Progenitor cell of endocrine pancreas (in vitro differentiated cells): ENCODE results near the gene TMTC4. TPM values are rescaled to one million over a fixed set of nuclear protein-coding genes. Genes with fewer than 3 reads are reported as not detected.

Experiments used
- DNase-seq: peaks from one replicate; pipeline ENCODE4 v3.0.0; 2021; ENCODE audit warnings: low spot score; ENCODE audit not compliant: unreplicated experiment
- H3K27ac Mint-ChIP-seq: 2 replicates; pipeline ENCODE4 v1.8.0; 2021; ENCODE audit warnings: mild to moderate bottlenecking, moderate library complexity, mixed read lengths
- H3K27me3 Mint-ChIP-seq: 2 replicates; pipeline ENCODE4 v1.8.0; 2021; ENCODE audit warnings: mixed read lengths
- H3K36me3 Mint-ChIP-seq: 2 replicates; pipeline ENCODE4 v1.8.0; 2022; ENCODE audit warnings: mixed read lengths; ENCODE audit not compliant: insufficient read depth
- H3K4me1 Mint-ChIP-seq: 2 replicates; pipeline ENCODE4 v1.8.0; 2021; ENCODE audit warnings: low read depth, mixed read lengths
- H3K4me3 Mint-ChIP-seq: 2 replicates; pipeline ENCODE4 v1.8.0; 2021; ENCODE audit warnings: low read depth, mild to moderate bottlenecking, moderate library complexity, mixed read lengths
- H3K9me3 Mint-ChIP-seq: 2 replicates; pipeline ENCODE4 v1.8.0; 2021; ENCODE audit warnings: low read depth, mixed read lengths
- total RNA-seq: library from RNA; stranded (reverse); gene quantifications from 2 replicates; pipeline ENCODE4 v1.2.1, GENCODE V29; 2021
- TF ChIP-seq, protein P1 (sequence below): fragments of 200-600 bp; sonication (generic); IDR thresholded peaks from one replicate; pipeline ENCODE4 v1.5.0; 2021; ENCODE audit warnings: antibody characterized with exemption, mild to moderate bottlenecking; ENCODE audit not compliant: unreplicated experiment

The TMTC4 gene
- total RNA-seq, 1 donor from 2014 or later = 52.7 TPM

DNA sequence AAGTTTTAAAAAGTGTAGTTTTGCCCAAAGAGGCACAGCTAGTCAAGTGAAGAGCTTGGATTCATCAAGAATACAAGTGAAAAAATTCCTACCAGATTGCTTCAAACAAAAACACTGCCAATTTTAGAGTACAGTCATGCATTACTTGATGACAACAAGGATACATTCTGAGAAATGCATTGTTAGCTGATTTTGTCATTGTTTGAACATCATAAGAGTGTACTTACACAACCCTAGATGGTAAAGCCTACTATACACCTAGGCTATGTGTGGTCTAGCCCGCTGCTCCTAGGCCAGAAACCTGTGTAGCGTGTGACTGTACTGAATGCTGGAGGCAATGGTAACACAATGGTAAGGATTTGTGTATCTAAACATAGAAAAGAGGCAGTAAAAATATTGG is 41.1 kb downstream of the TMTC4 start:
- Mint-ChIP-seq H3K27ac (no peak overlapping the region), H3K27me3 (no peaks in the 10 kb centered on the region), H3K36me3 (peaks cover 23% of the 10 kb centered on the region), H3K4me1 (no peaks in the 10 kb centered on the region), H3K9me3 (no peaks in the 10 kb centered on the region), H3K4me3 (no peak overlapping the region)
- TF ChIP-seq, protein P1, sequence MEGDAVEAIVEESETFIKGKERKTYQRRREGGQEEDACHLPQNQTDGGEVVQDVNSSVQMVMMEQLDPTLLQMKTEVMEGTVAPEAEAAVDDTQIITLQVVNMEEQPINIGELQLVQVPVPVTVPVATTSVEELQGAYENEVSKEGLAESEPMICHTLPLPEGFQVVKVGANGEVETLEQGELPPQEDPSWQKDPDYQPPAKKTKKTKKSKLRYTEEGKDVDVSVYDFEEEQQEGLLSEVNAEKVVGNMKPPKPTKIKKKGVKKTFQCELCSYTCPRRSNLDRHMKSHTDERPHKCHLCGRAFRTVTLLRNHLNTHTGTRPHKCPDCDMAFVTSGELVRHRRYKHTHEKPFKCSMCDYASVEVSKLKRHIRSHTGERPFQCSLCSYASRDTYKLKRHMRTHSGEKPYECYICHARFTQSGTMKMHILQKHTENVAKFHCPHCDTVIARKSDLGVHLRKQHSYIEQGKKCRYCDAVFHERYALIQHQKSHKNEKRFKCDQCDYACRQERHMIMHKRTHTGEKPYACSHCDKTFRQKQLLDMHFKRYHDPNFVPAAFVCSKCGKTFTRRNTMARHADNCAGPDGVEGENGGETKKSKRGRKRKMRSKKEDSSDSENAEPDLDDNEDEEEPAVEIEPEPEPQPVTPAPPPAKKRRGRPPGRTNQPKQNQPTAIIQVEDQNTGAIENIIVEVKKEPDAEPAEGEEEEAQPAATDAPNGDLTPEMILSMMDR = no peak
- no peak for DNase-seq

DNA sequence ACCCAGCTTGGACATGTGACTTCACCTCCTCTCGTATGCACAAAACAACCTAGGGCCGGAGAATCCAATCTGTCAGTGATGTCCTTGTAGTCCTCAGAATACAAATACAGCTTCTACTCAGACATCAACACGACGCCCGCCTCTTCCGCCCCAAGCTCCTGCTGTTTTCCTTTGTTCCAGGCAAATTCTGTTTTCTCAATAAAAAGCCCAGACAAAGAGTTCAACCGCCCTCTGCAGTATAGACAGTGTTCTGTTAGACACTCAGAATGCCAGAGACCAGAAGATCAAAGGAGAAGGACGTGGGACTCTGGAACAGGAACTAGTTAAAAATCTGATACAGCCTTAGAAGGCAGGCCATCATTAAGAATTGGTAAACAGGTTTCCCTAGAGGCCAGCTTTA is 44.0 kb downstream of the TMTC4 start:
- H3K4me3 Mint-ChIP-seq = no peak overlapping the region
- no peaks in the 10 kb centered on the region for H3K4me1 Mint-ChIP-seq
- peak overlapping the region; percentile 4 for H3K27ac Mint-ChIP-seq
- DNase-seq = no peak
- TF ChIP-seq, protein P1 = no peak
- H3K36me3 Mint-ChIP-seq = peaks cover 29% of the 10 kb centered on the region
- no peaks in the 10 kb centered on the region for H3K9me3 Mint-ChIP-seq
- no peaks in the 10 kb centered on the region for H3K27me3 Mint-ChIP-seq

DNA sequence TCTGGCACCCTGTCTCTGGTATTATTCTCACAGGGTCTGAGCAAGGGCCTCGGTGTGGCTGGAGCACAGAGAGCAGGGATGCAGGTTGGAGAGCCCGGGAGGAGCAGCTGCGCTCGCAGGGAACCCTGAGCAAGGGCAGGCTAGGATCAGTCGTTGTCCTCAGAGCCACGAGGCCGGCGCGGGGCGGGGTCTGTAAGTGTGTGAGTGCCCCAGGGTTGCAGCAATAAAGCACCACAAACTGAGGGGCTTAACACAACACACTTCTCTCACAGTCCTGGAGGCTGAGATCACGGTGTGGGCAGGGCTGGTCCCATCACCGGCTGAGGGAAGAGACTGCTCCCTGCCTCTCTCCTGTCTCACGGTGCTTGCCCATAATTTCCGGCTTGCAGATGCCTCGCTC is 47.5 kb downstream of the TMTC4 start:
- TF ChIP-seq, protein P1 = no peak
- no peaks in the 10 kb centered on the region for H3K4me1 Mint-ChIP-seq

DNA sequence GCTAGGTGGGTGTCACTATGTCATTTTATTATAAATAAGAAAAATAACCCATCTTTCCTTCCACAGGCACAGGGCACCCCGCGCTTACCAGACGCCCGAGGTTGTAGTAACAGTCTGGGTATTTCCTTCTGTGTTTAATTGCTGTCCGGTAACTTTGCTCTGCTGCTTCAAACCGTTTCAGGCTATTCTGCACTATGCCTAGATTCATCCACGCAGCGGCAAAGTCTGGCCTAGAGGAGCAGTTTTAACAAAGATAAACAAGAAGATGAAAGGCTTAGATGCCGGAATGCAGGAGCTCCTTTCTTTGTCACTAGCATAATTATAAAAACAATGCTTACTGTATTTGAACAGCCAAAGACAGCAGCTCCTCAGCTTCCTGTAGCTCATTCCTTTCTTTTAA is 49.1 kb downstream of the TMTC4 start:
- no peaks in the 10 kb centered on the region for H3K27me3 Mint-ChIP-seq
- DNase-seq = no peak
- no peak overlapping the region for H3K27ac Mint-ChIP-seq
- H3K36me3 Mint-ChIP-seq = peaks cover 58% of the 10 kb centered on the region
- H3K4me1 Mint-ChIP-seq = no peaks in the 10 kb centered on the region
- no peak overlapping the region for H3K4me3 Mint-ChIP-seq
- TF ChIP-seq, protein P1 = no peak
- H3K9me3 Mint-ChIP-seq = peaks cover 13% of the 10 kb centered on the region

More for the DNA sequence above, 47.5 kb downstream of the TMTC4 start:
- H3K27me3 Mint-ChIP-seq = no peaks in the 10 kb centered on the region
- H3K27ac Mint-ChIP-seq = no peak overlapping the region
- H3K36me3 Mint-ChIP-seq = peaks cover 44% of the 10 kb centered on the region
- no peak overlapping the region for H3K4me3 Mint-ChIP-seq
- no peak for DNase-seq
- H3K9me3 Mint-ChIP-seq = peaks cover 2% of the 10 kb centered on the region

DNA sequence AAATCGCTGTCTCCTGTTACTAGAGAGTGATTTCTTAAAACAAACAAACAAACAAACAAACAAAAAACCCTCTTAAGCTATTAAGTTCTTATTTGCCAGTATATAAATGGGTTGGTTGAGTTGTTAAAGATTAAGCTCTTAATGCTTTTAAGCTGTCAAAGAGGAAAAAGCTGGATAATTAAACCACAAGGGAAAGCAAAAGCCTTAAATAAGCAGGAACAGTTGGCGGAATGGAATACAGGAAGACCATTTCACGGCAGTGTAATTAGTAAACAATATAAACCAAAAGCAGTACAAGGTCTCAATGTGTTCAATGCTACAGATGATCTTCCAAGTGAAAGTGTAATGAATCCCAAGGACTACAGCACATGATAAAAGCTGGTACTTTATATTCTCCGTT is 53.8 kb downstream of the TMTC4 start:
- no peak for DNase-seq
- Mint-ChIP-seq H3K4me1 (no peaks in the 10 kb centered on the region), H3K27me3 (no peaks in the 10 kb centered on the region), H3K9me3 (peaks cover 29% of the 10 kb centered on the region), H3K36me3 (peaks cover 63% of the 10 kb centered on the region), H3K27ac (no peak overlapping the region), H3K4me3 (no peak overlapping the region)
- TF ChIP-seq, protein P1 = no peak
